Mesenchymal stem cell (in vitro differentiated cells and primary cell): Measurements from ENCODE around the gene MED6.

Source experiments
- DNase-seq: peaks from one replicate; pipeline ENCODE4 v3.0.0-alpha.2; 2013
- H2AFZ ChIP-seq: one replicate; pipeline ENCODE4 v1.6.1; 2013; ENCODE audit warnings: low read depth, mild to moderate bottlenecking, control low read depth, inconsistent platforms, low read length, moderate library complexity
- H2AK5ac ChIP-seq: 2 replicates; pipeline ENCODE4 v1.6.1; 2013; ENCODE audit warnings: low read length, moderate library complexity, mild to moderate bottlenecking, inconsistent platforms; ENCODE audit not compliant: severe bottlenecking
- H2BK120ac ChIP-seq: one replicate; pipeline ENCODE4 v1.6.1; 2013; ENCODE audit warnings: low read depth, mild to moderate bottlenecking, inconsistent platforms, low read length, moderate library complexity
- H2BK12ac ChIP-seq, 2 experiments: one replicate each; pipeline ENCODE4 v1.6.1; 2013; ENCODE audit warnings: inconsistent platforms in 2 of 2, low read length in 2 of 2, mild to moderate bottlenecking in 2 of 2, moderate library complexity in 2 of 2, control low read depth in 1 of 2
- H2BK15ac ChIP-seq: one replicate; pipeline ENCODE4 v1.6.1; 2013; ENCODE audit warnings: mild to moderate bottlenecking, low read depth, inconsistent platforms; ENCODE audit not compliant: poor library complexity, severe bottlenecking
- H2BK5ac ChIP-seq: 2 replicates; pipeline ENCODE4 v1.6.1; 2013; ENCODE audit warnings: low read depth, mild to moderate bottlenecking, low read length, control low read depth, inconsistent platforms; ENCODE audit not compliant: poor library complexity, severe bottlenecking
- H3K14ac ChIP-seq, 2 experiments: one replicate each; pipeline ENCODE4 v1.6.1; 2013; ENCODE audit warnings: inconsistent platforms in 2 of 2, low read length in 2 of 2, control low read depth in 1 of 2, mild to moderate bottlenecking in 1 of 2, moderate library complexity in 1 of 2
- H3K18ac ChIP-seq, 2 experiments: one replicate each; pipeline ENCODE4 v1.6.1; 2013; ENCODE audit warnings: inconsistent platforms in 2 of 2, low read length in 2 of 2, control low read depth in 1 of 2, low read depth in 1 of 2, mild to moderate bottlenecking in 1 of 2
- H3K23ac ChIP-seq, 2 experiments: one replicate each; pipeline ENCODE4 v1.6.1; 2013; ENCODE audit warnings: inconsistent platforms in 2 of 2, low read length in 2 of 2, mild to moderate bottlenecking in 2 of 2, moderate library complexity in 2 of 2, control low read depth in 1 of 2
- H3K27ac ChIP-seq: 2 replicates; pipeline ENCODE4 v1.5.1; 2013; ENCODE audit warnings: mild to moderate bottlenecking, moderate library complexity, low read length, control low read depth, inconsistent platforms; ENCODE audit not compliant: poor library complexity, severe bottlenecking
- H3K27me3 ChIP-seq, 2 experiments: 2 replicates each; pipeline versions ENCODE4 v1.6.1 to v1.7.0; 2013; ENCODE audit warnings: low read length in 2 of 2, mild to moderate bottlenecking in 2 of 2, moderate library complexity in 2 of 2, control low read depth in 1 of 2, inconsistent platforms in 1 of 2; ENCODE audit not compliant: control insufficient read depth in 1 of 2, insufficient read depth in 1 of 2
- H3K36me3 ChIP-seq, 2 experiments: 2 replicates each; pipeline versions ENCODE4 v1.6.1 to v1.7.0; 2013; ENCODE audit warnings: low read length in 2 of 2, control low read depth in 1 of 2, inconsistent platforms in 1 of 2, low read depth in 1 of 2, mild to moderate bottlenecking in 1 of 2; ENCODE audit not compliant: insufficient read depth in 2 of 2, control insufficient read depth in 1 of 2
- H3K4ac ChIP-seq, 2 experiments: one replicate each; pipeline ENCODE4 v1.6.1; 2013; ENCODE audit warnings: inconsistent platforms in 2 of 2, low read length in 2 of 2, mild to moderate bottlenecking in 2 of 2, moderate library complexity in 2 of 2, control low read depth in 1 of 2, low read depth in 1 of 2
- H3K4me1 ChIP-seq: 2 replicates; pipeline ENCODE4 v1.6.1; 2013; ENCODE audit warnings: low read depth, low read length, control low read depth; ENCODE audit not compliant: control insufficient read depth, insufficient read depth
- H3K4me2 ChIP-seq: 2 replicates; pipeline ENCODE4 v1.6.1; 2013; ENCODE audit warnings: low read length, mild to moderate bottlenecking, inconsistent platforms; ENCODE audit not compliant: poor library complexity, severe bottlenecking
- H3K4me3 ChIP-seq, 2 experiments: 2 replicates each; pipeline versions ENCODE4 v1.5.1 to v1.7.0; 2013; ENCODE audit warnings: low read length in 2 of 2, mild to moderate bottlenecking in 2 of 2, control low read depth in 1 of 2, low read depth in 1 of 2; ENCODE audit not compliant: insufficient read depth in 1 of 2
- H3K79me1 ChIP-seq: replicated peaks from 2 replicates; pipeline ENCODE4 v1.6.1; 2013; ENCODE audit warnings: mild to moderate bottlenecking, control low read depth, low read length, inconsistent platforms; ENCODE audit not compliant: poor library complexity, severe bottlenecking
- H3K9ac ChIP-seq: 2 replicates; pipeline ENCODE4 v1.7.0; 2013; ENCODE audit warnings: mild to moderate bottlenecking, low read length, moderate library complexity
- H3K9me3 ChIP-seq: 2 replicates; pipeline ENCODE4 v1.7.0; 2013; ENCODE audit warnings: mild to moderate bottlenecking, low read length; ENCODE audit not compliant: control insufficient read depth
- H4K8ac ChIP-seq: one replicate; pipeline ENCODE4 v1.6.1; 2013; ENCODE audit warnings: inconsistent platforms, mild to moderate bottlenecking, low read length, moderate library complexity
- H4K91ac ChIP-seq: one replicate; pipeline ENCODE4 v1.6.1; 2013; ENCODE audit warnings: mild to moderate bottlenecking, low read length, inconsistent platforms
- WGBS: methylation state at CpG from one replicate; pipeline ENCODE4 v1.1.7; 2013; ENCODE audit warnings: mixed read lengths; 5-methylcytosine and 5-hydroxymethylcytosine counted together

The MED6 gene

DNA sequence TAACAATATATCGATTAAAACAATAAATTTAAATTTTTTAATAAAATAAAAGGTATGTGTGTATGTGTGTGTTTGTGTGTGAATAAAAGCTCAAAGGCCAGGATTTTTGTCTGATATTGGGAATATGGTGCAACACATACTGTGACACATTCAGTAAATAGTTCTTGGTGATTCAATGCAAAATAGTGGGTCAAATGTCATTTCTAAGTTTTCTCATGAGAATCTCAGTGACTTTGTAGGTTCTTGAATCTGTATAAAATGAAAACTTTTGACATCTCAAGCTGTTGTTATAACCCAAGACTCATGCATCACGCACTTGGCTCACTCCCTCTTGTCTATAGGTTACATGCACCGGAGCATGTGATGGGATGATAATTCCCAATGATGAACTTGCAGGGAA is 16.2 kb upstream of the MED6 start:
- Histone ChIP-seq H3K9ac (no peak overlapping the region), H3K9me3 (no peaks in the 10 kb centered on the region), H2AK5ac (no peak overlapping the region), H4K91ac (no peak overlapping the region), H3K36me3 (no peaks in the 10 kb centered on the region), H2AFZ (no peak overlapping the region), H3K4me1 (peaks cover 2% of the 10 kb centered on the region), H3K4ac (no peak overlapping the region), H3K79me1 (no peaks in the 10 kb centered on the region), H3K4me2 (no peak overlapping the region), H3K27ac (no peak overlapping the region), H3K4me3 (no peak overlapping the region), H2BK5ac (no peak overlapping the region), H3K27me3 (peaks cover 3 to 10% of the 10 kb centered on the region in 2 experiments), H4K8ac (no peak overlapping the region), H3K18ac (no peak overlapping the region), H3K14ac (no peak overlapping the region), H2BK12ac (no peak overlapping the region), H2BK15ac (no peak overlapping the region), H2BK120ac (no peak overlapping the region), H3K23ac (no peak overlapping the region)
- 90% methylated on average over 2 of the region's 3 CpGs for WGBS
- no peak for DNase-seq

DNA sequence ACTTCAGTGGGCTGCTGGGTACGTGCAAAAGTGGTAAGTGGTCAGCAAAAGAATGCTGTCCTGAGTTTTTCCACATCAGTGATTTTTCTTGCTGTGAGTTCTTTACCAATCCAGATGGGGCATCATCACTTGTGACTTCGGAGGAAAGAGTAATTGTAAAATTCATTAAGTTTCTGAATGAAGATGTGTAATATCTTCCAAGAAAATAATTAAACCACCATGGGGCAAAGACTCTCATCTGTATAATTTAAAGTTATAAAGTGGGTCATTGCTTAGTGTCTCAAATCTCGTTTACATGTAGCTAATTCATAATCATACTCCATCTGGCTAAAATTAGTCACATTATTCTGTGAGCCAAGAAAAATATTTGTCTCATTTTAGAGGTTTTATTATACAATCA is 10.8 kb upstream of the MED6 start:
- WGBS: 50% methylated on average over 1 of the region's 3 CpGs

DNA sequence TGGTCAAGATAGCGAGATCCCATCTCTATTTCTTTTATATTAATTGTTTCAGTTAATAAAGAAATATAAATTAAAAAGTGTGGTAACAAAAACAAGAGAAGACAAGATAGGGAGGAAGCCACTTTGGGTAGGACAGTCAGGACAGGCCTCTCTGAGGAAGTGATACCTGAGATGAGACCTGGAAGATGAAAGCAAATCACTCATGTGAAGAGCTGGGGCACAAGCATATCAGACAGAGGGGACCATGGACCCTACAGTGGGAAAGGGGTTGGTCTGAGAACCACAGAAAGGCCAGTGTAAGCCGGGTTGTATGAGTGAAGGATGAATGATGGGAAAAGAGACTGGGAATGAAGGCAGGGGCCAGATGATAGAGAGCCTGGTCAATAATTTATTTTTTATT is 1.8 kb upstream of the MED6 start:
- no peak overlapping the region for H3K4ac ChIP-seq
- WGBS: 92% methylated on average over 1 of the region's 2 CpGs
- H3K27me3 ChIP-seq: peaks cover 6 to 8% of the 10 kb centered on the region in 2 experiments
- no peak overlapping the region for H2BK5ac ChIP-seq
- no peak overlapping the region for H3K4me3 ChIP-seq
- no peaks in the 10 kb centered on the region for H3K36me3 ChIP-seq
- no peak overlapping the region for H3K9ac ChIP-seq
- no peak overlapping the region for H3K14ac ChIP-seq
- H3K4me2 ChIP-seq: no peak overlapping the region
- peak overlapping the region; percentile 2 for H2AK5ac ChIP-seq
- H4K91ac ChIP-seq: no peak overlapping the region
- H2BK15ac ChIP-seq: no peak overlapping the region
- no peak overlapping the region for H3K18ac ChIP-seq
- no peak for DNase-seq
- no peak overlapping the region for H3K27ac ChIP-seq
- H2AFZ ChIP-seq: no peak overlapping the region
- H3K4me1 ChIP-seq: no peaks in the 10 kb centered on the region
- H2BK12ac ChIP-seq: no peak overlapping the region
- no peak overlapping the region for H3K23ac ChIP-seq
- peaks cover 3% of the 10 kb centered on the region for H3K79me1 ChIP-seq
- no peaks in the 10 kb centered on the region for H3K9me3 ChIP-seq
- no peak overlapping the region for H2BK120ac ChIP-seq
- no peak overlapping the region for H4K8ac ChIP-seq

More for the DNA sequence above, 10.8 kb upstream of the MED6 start:
- H3K27ac ChIP-seq: no peak overlapping the region
- DNase-seq: no peak
- H3K27me3 ChIP-seq: peaks cover 13 to 31% of the 10 kb centered on the region in 2 experiments
- no peak overlapping the region for H3K14ac ChIP-seq
- H2BK120ac ChIP-seq: no peak overlapping the region
- no peak overlapping the region for H2BK15ac ChIP-seq
- H3K4ac ChIP-seq: no peak overlapping the region
- H3K9me3 ChIP-seq: no peaks in the 10 kb centered on the region
- H4K91ac ChIP-seq: no peak overlapping the region
- no peak overlapping the region for H4K8ac ChIP-seq
- H2AFZ ChIP-seq: no peak overlapping the region
- no peak overlapping the region for H3K4me3 ChIP-seq
- H3K23ac ChIP-seq: no peak overlapping the region
- H3K9ac ChIP-seq: no peak overlapping the region
- no peaks in the 10 kb centered on the region for H3K79me1 ChIP-seq
- H2BK5ac ChIP-seq: no peak overlapping the region
- H3K18ac ChIP-seq: no peak overlapping the region
- no peak overlapping the region for H2AK5ac ChIP-seq
- H2BK12ac ChIP-seq: no peak overlapping the region
- no peaks in the 10 kb centered on the region for H3K36me3 ChIP-seq
- H3K4me2 ChIP-seq: no peak overlapping the region
- H3K4me1 ChIP-seq: peaks cover 2% of the 10 kb centered on the region

DNA sequence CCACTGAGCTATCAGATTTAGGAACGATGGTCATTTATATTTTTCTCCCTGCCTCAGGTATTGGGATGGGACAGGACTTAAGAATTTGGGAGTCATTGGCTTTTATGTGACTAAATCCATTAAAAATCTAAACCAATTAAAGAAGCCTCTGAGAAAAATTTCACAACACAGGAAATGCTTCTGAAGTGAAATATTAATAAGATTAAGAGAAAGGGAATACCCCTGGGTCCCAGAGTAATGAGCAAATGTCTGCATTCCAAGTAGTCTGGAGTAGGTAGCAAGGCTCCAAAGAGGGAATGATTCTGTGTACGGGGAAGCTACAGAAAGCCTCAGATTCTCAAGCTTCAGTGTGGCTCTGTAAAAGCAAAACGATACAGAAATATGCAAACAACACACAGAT is 707 bp upstream of the MED6 start:
- peak overlapping the region; percentile 90 for H3K27ac ChIP-seq
- peaks cover 0 to 4% of the 10 kb centered on the region in 2 experiments for H3K36me3 ChIP-seq
- no peak overlapping the region for H2BK5ac ChIP-seq
- DNase-seq: peak; percentile 41
- H3K4ac ChIP-seq: peak overlapping the region in 1 of 2 experiments; percentile 69
- H3K9me3 ChIP-seq: no peaks in the 10 kb centered on the region
- peaks cover 3% of the 10 kb centered on the region in 2 experiments for H3K27me3 ChIP-seq
- H3K9ac ChIP-seq: peak overlapping the region; percentile 88
- peak overlapping the region; percentile 81 for H3K4me2 ChIP-seq
- no peak overlapping the region for H3K14ac ChIP-seq
- no peak overlapping the region for H3K18ac ChIP-seq
- no peak overlapping the region for H4K91ac ChIP-seq
- no peak overlapping the region for H2AK5ac ChIP-seq
- H3K4me3 ChIP-seq: peak overlapping the region in 1 of 2 experiments; percentile 80
- H2BK12ac ChIP-seq: no peak overlapping the region
- peaks cover 3% of the 10 kb centered on the region for H3K79me1 ChIP-seq
- H2AFZ ChIP-seq: no peak overlapping the region
- no peaks in the 10 kb centered on the region for H3K4me1 ChIP-seq
- no peak overlapping the region for H3K23ac ChIP-seq
- H4K8ac ChIP-seq: peak overlapping the region; percentile 5
- no peak overlapping the region for H2BK15ac ChIP-seq
- 93% methylated on average over 2 of the region's 3 CpGs for whole genome bisulfite sequencing
- H2BK120ac ChIP-seq: no peak overlapping the region
